Measurements from ENCODE around the gene GNG13.
A peak's percentile ranks its signal among the peaks of the same experiment; 100 is the strongest.

Gene GNG13

DNA sequence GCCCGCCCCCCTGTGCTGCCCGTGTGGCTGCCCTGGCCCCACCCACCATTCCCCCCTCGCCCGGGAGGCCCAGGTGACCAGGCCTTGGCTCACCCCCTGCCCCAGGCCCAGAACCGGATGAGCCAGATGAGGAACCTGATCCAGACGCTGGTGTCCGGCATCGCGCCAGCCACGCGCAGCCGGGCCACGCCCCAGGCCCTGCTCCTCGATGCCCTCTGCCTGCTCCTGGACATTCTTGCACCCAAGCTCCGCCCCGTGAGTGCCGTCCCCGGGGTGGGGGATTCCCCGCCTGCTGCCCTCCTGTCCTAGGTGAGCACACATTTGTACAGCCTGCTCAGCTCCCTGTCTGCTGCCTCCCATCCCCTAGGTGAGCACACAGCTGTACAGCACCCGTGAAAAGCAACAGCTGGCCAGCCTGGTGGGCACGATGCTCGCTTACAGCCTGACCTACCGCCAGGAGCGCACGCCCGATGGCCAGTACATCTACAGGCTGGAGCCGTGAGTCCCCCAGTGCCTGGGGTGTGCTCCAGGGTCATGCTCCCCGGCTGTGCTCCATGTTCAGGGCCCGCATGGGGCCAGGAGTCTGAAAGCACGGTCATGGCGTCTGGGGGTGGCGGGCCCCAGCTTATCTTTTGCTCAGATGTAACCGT is 4.8 kb downstream of the GNG13 start:
- Histone ChIP-seq H3K27ac (ENCODE audit: extremely low read depth, low read depth, low read length) (no peak overlapping the region), H3K4me3 (ENCODE audit: low read depth, low read length) (no peak overlapping the region), H3K9me3 (ENCODE audit: control insufficient read depth, insufficient read depth, low read depth, low read length) (no peaks in the 10 kb centered on the region), H3K4me1 (ENCODE audit: control insufficient read depth, insufficient read depth, low read length) (peaks cover 2% of the 10 kb centered on the region; the same call in 1 of the 2 replicates), H3K36me3 (ENCODE audit: control insufficient read depth in 2 of 2, insufficient read depth in 1 of 2, low read length in 2 of 2) (peaks cover 0 to 66% of the 10 kb centered on the region in 2 experiments; a peak in 1 of 3 replicates)
- ChIA-PET CTCF (interaction anchor here (0.7 to 1.5 kb wide), 2 partner anchors 11 to 260 kb away, joined by 3 read pairs; no protein-coding TSS in a partner anchor), POLR2A (interaction anchor here (1.2 kb wide), 1 partner anchor 11 kb away, joined by 4 read pairs; no protein-coding TSS in a partner anchor)
- TF ChIP-seq ZNF843 (tag by site-specific recombination; IDR thresholded peaks at IDR 0.05) (no peak), SCRT2 (tag by site-specific recombination; IDR thresholded peaks at IDR 0.05) (peak; percentile 54), ZNF184 (tag by site-specific recombination; IDR thresholded peaks at IDR 0.05) (no peak), RBAK (tag by site-specific recombination; IDR thresholded peaks at IDR 0.05) (no peak), WT1 (tag by site-specific recombination; IDR thresholded peaks at IDR 0.05) (no peak), FEZF1 (tag by site-specific recombination; IDR thresholded peaks at IDR 0.05) (peak; percentile 19; the same call in 1 of the 2 replicates), KLF8 (tag by site-specific recombination; IDR thresholded peaks at IDR 0.05) (peak; percentile 45; the same call in 1 of the 2 replicates)
- TF ChIP-seq, protein P1, sequence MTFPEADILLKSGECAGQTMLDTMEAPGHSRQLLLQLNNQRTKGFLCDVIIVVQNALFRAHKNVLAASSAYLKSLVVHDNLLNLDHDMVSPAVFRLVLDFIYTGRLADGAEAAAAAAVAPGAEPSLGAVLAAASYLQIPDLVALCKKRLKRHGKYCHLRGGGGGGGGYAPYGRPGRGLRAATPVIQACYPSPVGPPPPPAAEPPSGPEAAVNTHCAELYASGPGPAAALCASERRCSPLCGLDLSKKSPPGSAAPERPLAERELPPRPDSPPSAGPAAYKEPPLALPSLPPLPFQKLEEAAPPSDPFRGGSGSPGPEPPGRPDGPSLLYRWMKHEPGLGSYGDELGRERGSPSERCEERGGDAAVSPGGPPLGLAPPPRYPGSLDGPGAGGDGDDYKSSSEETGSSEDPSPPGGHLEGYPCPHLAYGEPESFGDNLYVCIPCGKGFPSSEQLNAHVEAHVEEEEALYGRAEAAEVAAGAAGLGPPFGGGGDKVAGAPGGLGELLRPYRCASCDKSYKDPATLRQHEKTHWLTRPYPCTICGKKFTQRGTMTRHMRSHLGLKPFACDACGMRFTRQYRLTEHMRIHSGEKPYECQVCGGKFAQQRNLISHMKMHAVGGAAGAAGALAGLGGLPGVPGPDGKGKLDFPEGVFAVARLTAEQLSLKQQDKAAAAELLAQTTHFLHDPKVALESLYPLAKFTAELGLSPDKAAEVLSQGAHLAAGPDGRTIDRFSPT (tag by site-specific recombination; IDR thresholded peaks at IDR 0.05), result peak; percentile 80

DNA sequence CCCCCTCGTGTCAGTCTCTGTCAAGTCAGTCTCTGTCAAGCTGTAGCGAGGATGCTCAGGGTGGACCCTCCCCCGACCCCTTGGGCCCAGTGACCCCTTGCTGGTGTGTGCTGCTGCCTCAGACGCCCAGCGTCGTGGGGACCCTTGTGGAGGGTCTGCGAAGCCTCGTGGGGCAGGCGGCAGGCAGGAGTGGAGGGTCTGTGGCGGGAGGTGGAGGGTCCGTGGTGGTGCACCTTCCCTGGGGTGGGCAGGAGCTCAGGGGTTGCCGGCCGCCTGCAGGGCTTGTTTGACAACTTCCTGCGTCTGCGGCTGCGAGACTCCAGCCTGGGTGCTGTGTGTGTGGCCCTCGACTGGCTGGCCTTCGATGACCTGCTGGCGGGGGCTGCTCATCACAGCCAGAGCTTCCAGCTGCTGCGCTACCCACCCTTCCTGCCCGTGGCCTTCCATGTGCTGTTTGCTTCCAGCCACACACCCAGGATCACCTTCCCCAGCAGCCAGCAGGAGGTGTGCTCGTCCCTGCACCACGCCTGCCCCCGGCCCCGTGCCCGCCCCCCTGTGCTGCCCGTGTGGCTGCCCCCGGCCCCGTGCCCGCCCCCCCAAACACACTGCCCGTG is 5.6 kb downstream of the GNG13 start:
- no peak overlapping the region for H3K4me3 ChIP-seq (ENCODE audit: low read depth, low read length)
- ChIA-PET POLR2A (interaction anchor here (1.2 to 1.3 kb wide), 2 partner anchors 9 to 12 kb away, joined by 4 read pairs; no protein-coding TSS in a partner anchor), CTCF (interaction anchor here (1.5 kb wide), 1 partner anchor 260 kb away, joined by 3 read pairs; no protein-coding TSS in a partner anchor)
- H3K4me1 ChIP-seq (ENCODE audit: control insufficient read depth, insufficient read depth, low read length), result no peaks in the 10 kb centered on the region
- H3K36me3 ChIP-seq (ENCODE audit: control insufficient read depth in 2 of 2, insufficient read depth in 1 of 2, low read length in 2 of 2), result peaks cover 0 to 74% of the 10 kb centered on the region in 2 experiments; a peak in 1 of 3 replicates
- no peak overlapping the region for H3K27ac ChIP-seq (ENCODE audit: extremely low read depth, low read depth, low read length)
- H3K9me3 ChIP-seq (ENCODE audit: control insufficient read depth, insufficient read depth, low read depth, low read length), result no peaks in the 10 kb centered on the region
- TF ChIP-seq ZNF148 (tag by site-specific recombination; IDR thresholded peaks at IDR 0.05; ENCODE audit: borderline replicate concordance), result no peak
- no peak for TF ChIP-seq ZNF335 (tag by site-specific recombination; conservative IDR thresholded peaks at IDR 0.05)
- TF ChIP-seq ZNF211 (tag by site-specific recombination; IDR thresholded peaks at IDR 0.05; ENCODE audit: low read depth), result no peak
- no peak for TF ChIP-seq ZNF169 (tag by site-specific recombination; IDR thresholded peaks at IDR 0.05)
- no peak for TF ChIP-seq PRDM6 (tag by site-specific recombination; IDR thresholded peaks at IDR 0.05)
- TF ChIP-seq GLIS2 (tag by site-specific recombination; IDR thresholded peaks at IDR 0.05), result peak; percentile 42; the same call in 1 of the 2 replicates
- TF ChIP-seq ZNF561 (tag by site-specific recombination; IDR thresholded peaks at IDR 0.05; ENCODE audit: borderline replicate concordance), result no peak
- no peak for TF ChIP-seq ZNF138 (tag by site-specific recombination; IDR thresholded peaks at IDR 0.05; ENCODE audit: borderline replicate concordance)
- no peak for TF ChIP-seq ZXDB (tag by site-specific recombination; IDR thresholded peaks at IDR 0.05)
- no peak for TF ChIP-seq ZNF433 (tag by site-specific recombination; IDR thresholded peaks at IDR 0.05; ENCODE audit: low read depth)
- TF ChIP-seq, protein P1 (tag by site-specific recombination; IDR thresholded peaks at IDR 0.05), result peak; percentile 25; the same call in 1 of the 2 replicates
- TF ChIP-seq ZNF404 (tag by site-specific recombination; IDR thresholded peaks at IDR 0.05), result no peak
- TF ChIP-seq BCL11B (tag by site-specific recombination; IDR thresholded peaks at IDR 0.05; ENCODE audit: low read depth), result peak; percentile 68
- no peak for TF ChIP-seq ZFP37 (tag by site-specific recombination; IDR thresholded peaks at IDR 0.05)
- TF ChIP-seq KLF9 (tag by site-specific recombination; IDR thresholded peaks at IDR 0.05; ENCODE audit: low read depth), result no peak
- peak; percentile 83 for TF ChIP-seq ZBTB7A (tag by site-specific recombination; IDR thresholded peaks at IDR 0.05; ENCODE audit: low read depth)
- TF ChIP-seq ZNF670 (tag by site-specific recombination; IDR thresholded peaks at IDR 0.05; ENCODE audit: low read depth), result no peak

All from HEK293 (cell line).